ENCODE measurements around the gene PLLP.
A peak's percentile ranks its signal among the peaks of the same experiment; 100 is the strongest.

PLLP gene

GRCh38 chr16:57256601-57257395, 27.7 kb downstream of the PLLP start:
- no peak for DNase-seq (ENCODE audit: low spot score)

- DNase-seq (ENCODE audit: low spot score), result no peak
Measured at GRCh38 chr16:57255686-57256415, 28.6 kb downstream of the PLLP start.

- no peak for DNase-seq (ENCODE audit: low spot score)
Measured at GRCh38 chr16:57253466-57253865, 31.0 kb downstream of the PLLP start.

GRCh38 chr16:57252148-57252721, 32.2 kb downstream of the PLLP start:
- no peak for DNase-seq (ENCODE audit: low spot score)

GRCh38 chr16:57251352-57251751, 33.1 kb downstream of the PLLP start:
- DNase-seq (ENCODE audit: low spot score), result no peak

- DNase-seq (ENCODE audit: low spot score), result no peak
Measured at GRCh38 chr16:57245472-57246113, 38.9 kb downstream of the PLLP start.

- DNase-seq (ENCODE audit: low spot score), result peak; percentile 98
Measured at GRCh38 chr16:57244767-57245471, 39.6 kb downstream of the PLLP start, which contains the start of gene ARL2BP. ARL2BP (plus strand) TSS chr16:57245259; CDS start chr16:57245368, 109 bp downstream.

- DNase-seq (ENCODE audit: low spot score), result no peak
Measured at GRCh38 chr16:57244463-57244766, 40.1 kb downstream of the PLLP start.

GRCh38 chr16:57242650-57243049, 41.8 kb downstream of the PLLP start:
- no peak for DNase-seq (ENCODE audit: low spot score)

GRCh38 chr16:57240851-57241250, 43.6 kb downstream of the PLLP start:
- DNase-seq (ENCODE audit: low spot score), result no peak

GRCh38 chr16:57239107-57239506, 45.4 kb downstream of the PLLP start:
- no peak for DNase-seq (ENCODE audit: low spot score)

GRCh38 chr16:57238682-57239081, 45.8 kb downstream of the PLLP start:
- DNase-seq (ENCODE audit: low spot score), result no peak

GRCh38 chr16:57236022-57236350, 48.5 kb downstream of the PLLP start:
- DNase-seq (ENCODE audit: low spot score), result no peak

GRCh38 chr16:57235128-57236021, 49.1 kb downstream of the PLLP start:
- no peak for DNase-seq (ENCODE audit: low spot score)

- DNase-seq (ENCODE audit: low spot score), result no peak
Measured at GRCh38 chr16:57234707-57235092, 49.8 kb downstream of the PLLP start.

- DNase-seq (ENCODE audit: low spot score), result no peak
Measured at GRCh38 chr16:57233944-57234706, 50.3 kb downstream of the PLLP start.

GRCh38 chr16:57231821-57232350, 52.6 kb downstream of the PLLP start:
- DNase-seq (ENCODE audit: low spot score), result no peak

GRCh38 chr16:57229079-57229478, 55.4 kb downstream of the PLLP start:
- DNase-seq (ENCODE audit: low spot score), result no peak

- DNase-seq (ENCODE audit: low spot score), result no peak
Measured at GRCh38 chr16:57226701-57227621, 57.5 kb downstream of the PLLP start.

All from CD4-positive, alpha-beta T cell treated with Interleukin-15 for 4 hours (primary cell).